H7 (cell line): ENCODE measurements around the gene PPP1R14B. TPM values are rescaled to one million over a fixed set of nuclear protein-coding genes. Genes with fewer than 3 reads are reported as not detected.
A peak's percentile ranks its signal among the peaks of the same experiment; 100 is the strongest.

Source experiments
- DNase-seq: peaks from one replicate; pipeline ENCODE4 v3.0.0; 2012
- H3K27me3 ChIP-seq: 2 replicates; pipeline ENCODE4 v1.6.0; 2011; ENCODE audit warnings: mild to moderate bottlenecking, low read length; ENCODE audit not compliant: control insufficient read depth, insufficient read depth
- H3K36me3 ChIP-seq: replicated peaks from 2 replicates; pipeline ENCODE4 v1.5.1; 2011; ENCODE audit warnings: low read length; ENCODE audit not compliant: control insufficient read depth, insufficient read depth
- H3K4me3 ChIP-seq: 2 replicates; pipeline ENCODE4 v1.5.1; 2011; ENCODE audit warnings: low read depth, mild to moderate bottlenecking, control low read depth, low read length, moderate library complexity; ENCODE audit not compliant: insufficient read depth
- total RNA-seq: library from RNA; depleted of rRNA; stranded (reverse); fragments of >200 nt; shearing (Covaris generic); gene quantifications from 2 replicates; pipeline ENCODE4 v1.2.3, GENCODE V29; 2014

PPP1R14B gene
- total RNA-seq, 1 experiment from 2014 or later: 540 TPM

DNA sequence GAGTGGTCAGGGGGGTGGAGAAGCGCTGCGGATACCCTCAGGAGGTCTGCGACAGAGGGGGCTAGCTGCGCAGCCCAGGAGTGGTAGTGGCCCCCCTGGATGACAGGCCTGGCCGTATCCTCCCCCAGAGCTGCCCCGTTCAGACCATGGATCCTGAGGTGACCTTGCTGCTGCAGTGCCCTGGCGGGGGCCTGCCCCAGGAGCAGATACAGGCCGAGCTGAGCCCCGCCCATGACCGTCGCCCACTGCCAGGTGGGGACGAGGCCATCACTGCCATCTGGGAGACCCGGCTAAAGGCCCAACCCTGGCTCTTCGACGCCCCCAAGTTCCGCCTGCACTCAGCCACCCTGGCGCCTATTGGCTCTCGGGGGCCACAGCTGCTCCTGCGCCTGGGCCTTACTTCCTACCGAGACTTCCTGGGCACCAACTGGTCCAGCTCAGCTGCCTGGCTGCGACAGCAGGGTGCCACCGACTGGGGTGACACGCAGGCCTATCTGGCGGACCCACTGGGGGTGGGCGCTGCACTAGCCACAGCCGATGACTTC, 20.2 kb downstream of the PPP1R14B start:
- Histone ChIP-seq H3K27me3 (no peaks in the 10 kb centered on the region; the same call in 1 of the 2 replicates), H3K4me3 (peak overlapping the region; percentile 81), H3K36me3 (no peaks in the 10 kb centered on the region; the same call in none of the 2 replicates)
- no peak for DNase-seq

DNA sequence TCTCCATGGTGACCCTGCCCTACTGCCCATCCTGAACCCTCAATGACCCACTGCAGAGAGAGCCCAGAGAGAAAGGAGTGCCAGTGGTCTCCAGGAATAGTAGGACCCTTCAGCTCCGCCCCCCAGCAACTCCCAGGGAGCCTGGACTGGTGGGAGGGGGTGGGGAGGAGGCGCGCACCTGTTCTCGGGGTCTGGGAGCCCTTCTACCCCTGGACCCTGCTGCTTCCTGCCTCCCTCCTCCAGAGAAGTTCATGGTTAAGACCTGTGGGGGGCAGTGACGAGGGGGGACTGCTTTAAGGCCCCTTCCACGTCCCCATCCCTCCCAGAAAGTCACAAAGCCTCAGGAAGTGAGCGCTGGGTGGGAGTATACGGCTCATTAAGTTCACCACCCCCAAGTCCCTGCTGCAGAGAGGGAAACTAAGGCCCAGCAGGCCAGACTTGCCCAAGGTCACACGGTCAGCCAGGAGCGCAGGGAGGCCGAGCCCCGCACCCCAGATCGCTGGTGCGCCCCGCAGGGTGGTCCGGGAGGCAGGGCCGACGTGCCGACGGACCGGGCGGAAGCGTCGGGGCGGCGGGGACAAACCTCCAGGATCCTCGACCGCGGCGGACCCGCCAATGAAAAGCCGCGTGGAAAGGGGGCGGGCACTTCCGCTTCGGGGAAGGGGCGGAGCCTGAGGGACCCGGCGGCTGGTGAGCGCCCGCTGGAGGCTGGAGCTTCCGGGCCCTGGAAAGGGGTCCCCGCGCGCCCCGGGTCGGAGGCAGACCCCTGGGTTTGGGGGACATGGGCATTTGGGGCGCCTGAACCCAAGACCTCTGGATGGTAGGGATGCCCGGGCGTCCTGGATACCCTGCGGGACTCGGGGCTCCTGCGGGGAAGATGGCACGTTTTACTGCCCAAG, 20.9 kb downstream of the PPP1R14B start, which contains the start of the genes NUDT22 and TRPT1:
TSS of gene NUDT22 (plus strand) at position 667 of the 899 bp plus-strand sequence. CDS start 379 bp downstream, outside the sequence.
TSS of gene TRPT1 (minus strand) at position 579 of the 899 bp plus-strand sequence. CDS start at position 253, 326 bp downstream.
- DNase-seq: peak; percentile 99
- H3K27me3 ChIP-seq: no peaks in the 10 kb centered on the region
- peak within 1 kb of the TSS; percentile 81 for H3K4me3 ChIP-seq
- H3K36me3 ChIP-seq: no peaks in the 10 kb centered on the region; the same call in none of the 2 replicates

DNA sequence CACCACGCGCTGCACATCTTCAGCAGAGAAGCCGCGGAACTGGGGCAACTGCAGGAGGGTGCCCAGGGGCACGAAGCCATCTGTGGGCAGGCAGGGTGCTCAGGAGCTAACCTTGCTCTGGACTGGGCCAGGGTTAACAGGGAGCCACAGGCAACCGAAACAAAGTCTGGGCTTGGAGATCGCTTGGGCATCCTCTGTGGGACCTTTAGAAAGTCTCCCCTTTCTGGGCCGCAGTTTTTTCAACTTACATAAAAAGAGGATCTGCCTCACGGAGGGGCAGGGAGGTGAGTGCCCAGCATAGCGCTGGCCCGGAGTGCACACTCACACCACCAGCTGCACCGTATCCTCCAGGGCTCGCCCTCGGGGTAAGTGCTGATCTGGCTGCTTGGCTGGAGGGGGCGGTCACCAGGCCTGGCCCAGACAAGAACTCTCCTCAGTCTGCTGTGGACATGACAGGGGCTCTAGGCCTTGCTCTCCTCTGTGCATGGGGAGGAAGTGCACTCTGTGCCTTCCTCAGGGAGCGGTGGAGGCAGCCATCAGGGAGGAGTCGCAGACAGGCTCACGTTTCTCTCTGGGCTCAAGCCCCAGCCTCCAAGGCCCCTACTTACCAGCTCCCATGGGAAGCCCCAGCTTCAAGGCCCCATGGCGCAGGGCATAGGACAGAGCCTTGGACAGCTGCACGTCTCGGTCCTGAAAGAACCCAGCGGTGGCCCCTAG, 21.7 kb downstream of the PPP1R14B start:
- no peaks in the 10 kb centered on the region; the same call in none of the 2 replicates for H3K36me3 ChIP-seq
- no peaks in the 10 kb centered on the region for H3K27me3 ChIP-seq
- peak overlapping the region; percentile 81 for H3K4me3 ChIP-seq
- peak; percentile 72 for DNase-seq

DNA sequence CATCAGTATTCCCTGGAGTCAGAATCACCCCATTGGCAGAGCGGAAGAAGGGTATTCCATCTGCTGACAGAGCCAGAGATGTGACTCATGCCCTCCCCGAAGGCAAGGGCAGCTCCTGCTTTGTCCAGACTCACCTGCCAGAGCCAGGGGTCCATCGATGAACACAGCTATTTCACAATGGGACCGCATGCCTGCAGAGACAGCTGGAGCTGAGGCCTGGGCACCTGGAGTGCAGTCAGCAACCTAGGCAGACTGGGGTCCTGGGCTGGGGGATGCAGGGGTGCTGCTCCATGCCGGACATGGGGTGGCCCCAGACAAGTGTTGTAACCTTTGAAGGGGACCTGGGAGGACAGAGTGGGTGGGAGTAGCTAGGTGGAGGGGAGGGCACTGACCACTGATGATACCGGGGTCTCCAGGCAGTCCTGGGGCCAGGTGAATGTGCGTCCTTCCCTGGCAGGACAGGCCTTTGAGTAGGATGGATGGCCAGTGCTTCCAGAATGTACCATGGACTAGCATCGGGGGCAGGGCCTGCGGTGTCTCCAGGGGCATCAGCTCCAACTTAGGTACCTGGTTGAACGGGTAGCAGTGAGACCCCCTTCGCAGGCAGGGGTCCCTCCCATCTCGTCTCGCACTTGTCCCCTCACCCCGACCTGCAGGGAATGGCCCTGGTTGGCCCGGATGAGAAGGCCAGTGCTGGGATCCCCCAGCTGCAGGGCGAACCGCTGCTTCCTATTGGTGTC, 22.4 kb downstream of the PPP1R14B start:
- Histone ChIP-seq H3K4me3 (no peak overlapping the region), H3K36me3 (no peaks in the 10 kb centered on the region; the same call in none of the 2 replicates), H3K27me3 (no peaks in the 10 kb centered on the region)
- peak; percentile 49 for DNase-seq

DNA sequence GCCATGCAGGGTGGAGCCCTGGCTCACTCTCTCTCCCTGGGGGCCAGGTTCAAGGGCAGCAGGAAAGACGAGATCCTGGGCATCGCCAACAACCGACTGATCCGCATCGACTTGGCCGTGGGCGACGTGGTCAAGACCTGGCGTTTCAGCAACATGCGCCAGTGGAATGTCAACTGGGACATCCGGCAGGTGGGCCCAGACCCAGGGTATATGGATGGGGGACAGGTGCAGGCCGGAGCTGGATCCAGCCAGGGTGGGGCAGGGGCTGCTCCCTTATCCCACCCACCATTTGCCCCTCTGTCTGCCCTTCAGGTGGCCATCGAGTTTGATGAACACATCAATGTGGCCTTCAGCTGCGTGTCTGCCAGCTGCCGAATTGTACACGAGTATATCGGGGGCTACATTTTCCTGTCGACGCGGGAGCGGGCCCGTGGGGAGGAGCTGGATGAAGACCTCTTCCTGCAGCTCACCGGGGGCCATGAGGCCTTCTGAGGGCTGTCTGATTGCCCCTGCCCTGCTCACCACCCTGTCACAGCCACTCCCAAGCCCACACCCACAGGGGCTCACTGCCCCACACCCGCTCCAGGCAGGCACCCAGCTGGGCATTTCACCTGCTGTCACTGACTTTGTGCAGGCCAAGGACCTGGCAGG, 23.6 kb downstream of the PPP1R14B start:
- no peak overlapping the region for H3K4me3 ChIP-seq
- H3K36me3 ChIP-seq: no peaks in the 10 kb centered on the region; the same call in none of the 2 replicates
- no peak for DNase-seq
- H3K27me3 ChIP-seq: no peaks in the 10 kb centered on the region

DNA sequence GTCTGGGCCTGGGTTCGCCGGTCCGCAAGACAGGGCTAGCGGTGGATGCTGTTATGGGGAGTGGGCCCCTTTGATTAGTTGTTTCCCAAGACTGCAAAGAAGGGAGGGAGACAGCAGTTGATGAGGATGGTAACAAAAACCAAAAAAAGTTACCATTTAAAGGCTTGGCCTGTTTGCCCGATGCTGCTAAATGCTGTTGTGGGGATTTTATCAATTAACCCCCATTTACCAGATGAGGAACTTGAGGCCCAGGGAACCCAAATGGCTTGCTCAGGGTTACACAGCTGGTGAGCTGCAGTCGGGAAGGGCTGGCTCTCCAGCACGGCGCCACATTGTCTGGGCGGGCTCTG, 24.1 kb downstream of the PPP1R14B start:
- H3K27me3 ChIP-seq: no peaks in the 10 kb centered on the region
- H3K36me3 ChIP-seq: no peaks in the 10 kb centered on the region; the same call in none of the 2 replicates

DNA sequence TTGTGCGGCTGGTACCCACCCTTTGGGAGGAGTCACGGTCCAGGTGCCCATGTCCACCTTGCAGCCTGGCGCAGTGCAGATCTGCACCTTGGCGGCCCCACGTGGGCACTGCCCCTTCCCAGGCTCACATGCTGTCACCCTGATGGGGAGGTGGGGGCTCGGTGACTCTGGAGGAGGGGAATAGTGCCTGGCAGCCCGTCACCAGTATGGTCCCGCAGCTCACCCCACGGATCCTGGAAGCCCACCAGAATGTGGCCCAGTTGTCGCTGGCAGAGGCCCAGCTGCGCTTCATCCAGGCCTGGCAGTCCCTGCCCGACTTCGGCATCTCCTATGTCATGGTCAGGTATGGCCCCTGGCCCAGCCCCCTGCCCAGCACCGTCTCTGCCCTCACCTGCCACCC, 25.9 kb downstream of the PPP1R14B start:
- no peak for DNase-seq
- H3K27me3 ChIP-seq: no peaks in the 10 kb centered on the region
- no peaks in the 10 kb centered on the region; the same call in none of the 2 replicates for H3K36me3 ChIP-seq
- H3K4me3 ChIP-seq: no peak overlapping the region

More for the DNA sequence above, 24.1 kb downstream of the PPP1R14B start:
- H3K4me3 ChIP-seq: no peak overlapping the region
- no peak for DNase-seq

DNA sequence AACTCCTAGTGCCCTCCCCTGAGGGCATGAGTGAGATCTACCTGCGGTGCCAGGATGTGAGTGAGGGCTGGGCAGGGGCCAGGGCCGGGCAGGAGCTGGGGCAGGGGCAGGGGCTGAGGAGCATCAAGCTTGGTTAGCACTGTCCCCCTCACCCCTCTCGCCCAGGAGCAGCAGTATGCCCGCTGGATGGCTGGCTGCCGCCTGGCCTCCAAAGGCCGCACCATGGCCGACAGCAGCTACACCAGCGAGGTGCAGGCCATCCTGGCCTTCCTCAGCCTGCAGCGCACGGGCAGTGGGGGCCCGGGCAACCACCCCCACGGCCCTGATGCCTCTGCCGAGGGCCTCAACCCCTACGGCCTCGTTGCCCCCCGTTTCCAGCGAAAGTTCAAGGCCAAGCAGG, 26.5 kb downstream of the PPP1R14B start:
- no peaks in the 10 kb centered on the region; the same call in none of the 2 replicates for H3K36me3 ChIP-seq
- DNase-seq: no peak
- no peak overlapping the region for H3K4me3 ChIP-seq
- H3K27me3 ChIP-seq: no peaks in the 10 kb centered on the region

DNA sequence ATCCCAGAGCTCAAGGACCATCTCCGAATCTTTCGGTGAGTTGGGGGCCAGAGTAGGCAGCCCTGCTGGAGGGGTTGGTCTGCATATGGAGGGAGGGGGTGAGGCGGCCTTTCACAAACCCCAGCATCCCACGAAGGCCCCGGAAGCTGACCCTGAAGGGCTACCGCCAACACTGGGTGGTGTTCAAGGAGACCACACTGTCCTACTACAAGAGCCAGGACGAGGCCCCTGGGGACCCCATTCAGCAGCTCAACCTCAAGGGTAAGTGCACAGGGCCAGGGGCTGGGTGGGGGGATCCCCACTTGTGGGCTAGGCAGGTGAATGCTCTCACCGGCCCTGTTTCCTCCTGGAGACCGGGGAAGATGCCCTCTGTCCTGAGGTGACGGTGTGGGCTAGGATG, 27.0 kb downstream of the PPP1R14B start:
- H3K4me3 ChIP-seq: no peak overlapping the region
- no peaks in the 10 kb centered on the region; the same call in none of the 2 replicates for H3K36me3 ChIP-seq
- H3K27me3 ChIP-seq: no peaks in the 10 kb centered on the region
- no peak for DNase-seq

DNA sequence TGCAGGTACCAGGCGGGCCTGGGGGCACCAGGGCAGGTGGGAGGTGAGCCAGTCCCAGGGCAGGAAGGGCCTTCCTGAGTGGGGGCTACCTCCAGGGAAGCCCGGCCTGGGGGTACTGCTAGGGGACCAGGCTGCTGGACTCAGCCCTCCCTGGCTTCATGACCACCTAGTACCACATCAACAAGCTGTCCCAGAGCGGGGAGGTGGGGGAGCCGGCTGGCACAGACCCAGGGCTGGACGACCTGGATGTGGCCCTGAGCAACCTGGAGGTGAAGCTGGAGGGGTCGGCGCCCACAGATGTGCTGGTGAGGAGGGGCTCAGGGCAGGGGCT, 27.4 kb downstream of the PPP1R14B start:
- no peak for DNase-seq
- Histone ChIP-seq H3K36me3 (no peaks in the 10 kb centered on the region; the same call in none of the 2 replicates), H3K4me3 (no peak overlapping the region), H3K27me3 (no peaks in the 10 kb centered on the region)

DNA sequence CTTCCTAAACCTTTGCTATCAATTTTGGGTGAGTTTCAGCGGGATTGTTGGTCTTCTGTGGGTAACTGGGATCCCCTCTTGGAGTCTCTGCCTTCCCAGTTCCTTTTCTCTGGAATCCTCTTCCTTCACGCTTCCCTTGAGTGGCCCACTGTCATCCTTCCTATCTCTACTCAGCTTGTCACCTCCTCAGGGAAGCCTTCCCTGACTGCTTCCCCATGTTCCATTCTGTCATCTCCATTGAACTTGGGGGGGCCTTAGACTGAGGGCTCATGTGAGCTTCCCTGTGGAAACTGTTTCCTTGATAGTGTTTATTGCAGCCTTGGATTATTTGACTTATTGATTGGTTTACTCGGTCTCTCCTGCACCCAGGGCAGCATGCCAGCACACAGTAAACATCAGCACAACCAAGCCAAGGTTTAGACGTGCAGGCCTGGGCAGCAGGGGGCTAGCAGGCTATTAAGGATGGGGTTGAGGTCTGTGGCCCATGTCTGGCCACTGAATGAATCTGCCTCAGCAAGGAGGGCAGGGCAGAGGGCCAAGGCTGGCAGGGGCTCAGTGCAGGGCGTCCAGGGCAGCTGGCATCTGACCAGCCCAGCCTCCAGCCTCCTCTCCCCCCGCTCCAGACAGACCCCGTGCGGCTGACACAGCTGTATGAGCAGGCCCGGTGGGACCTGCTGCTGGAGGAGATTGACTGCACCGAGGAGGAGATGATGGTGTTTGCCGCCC, 28.0 kb downstream of the PPP1R14B start:
- DNase-seq: no peak
- Histone ChIP-seq H3K4me3 (no peak overlapping the region), H3K27me3 (no peaks in the 10 kb centered on the region), H3K36me3 (no peaks in the 10 kb centered on the region; the same call in 1 of the 2 replicates)

DNA sequence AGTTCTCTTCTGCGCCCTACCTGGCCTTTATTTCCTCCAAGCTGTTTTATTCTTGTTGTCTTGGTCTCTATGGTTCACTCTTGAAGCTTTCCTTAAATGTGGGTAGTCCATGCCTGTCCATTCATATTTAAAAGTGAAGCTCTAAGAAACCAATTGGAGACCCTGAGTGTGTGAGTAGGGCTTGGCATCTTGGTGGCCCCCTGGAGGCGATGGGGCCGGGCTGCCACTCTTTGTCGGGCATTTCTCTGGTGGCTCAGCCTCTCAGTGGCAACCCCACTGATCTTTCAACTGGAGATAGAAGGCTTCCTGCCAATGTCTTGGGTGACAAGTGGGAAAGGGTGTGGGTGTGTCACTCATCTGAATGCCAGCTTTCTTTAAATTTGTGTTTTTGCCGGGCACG, 29.9 kb downstream of the PPP1R14B start:
- no peak overlapping the region for H3K4me3 ChIP-seq
- DNase-seq: peak; percentile 67
- H3K36me3 ChIP-seq: no peaks in the 10 kb centered on the region
- no peaks in the 10 kb centered on the region for H3K27me3 ChIP-seq

DNA sequence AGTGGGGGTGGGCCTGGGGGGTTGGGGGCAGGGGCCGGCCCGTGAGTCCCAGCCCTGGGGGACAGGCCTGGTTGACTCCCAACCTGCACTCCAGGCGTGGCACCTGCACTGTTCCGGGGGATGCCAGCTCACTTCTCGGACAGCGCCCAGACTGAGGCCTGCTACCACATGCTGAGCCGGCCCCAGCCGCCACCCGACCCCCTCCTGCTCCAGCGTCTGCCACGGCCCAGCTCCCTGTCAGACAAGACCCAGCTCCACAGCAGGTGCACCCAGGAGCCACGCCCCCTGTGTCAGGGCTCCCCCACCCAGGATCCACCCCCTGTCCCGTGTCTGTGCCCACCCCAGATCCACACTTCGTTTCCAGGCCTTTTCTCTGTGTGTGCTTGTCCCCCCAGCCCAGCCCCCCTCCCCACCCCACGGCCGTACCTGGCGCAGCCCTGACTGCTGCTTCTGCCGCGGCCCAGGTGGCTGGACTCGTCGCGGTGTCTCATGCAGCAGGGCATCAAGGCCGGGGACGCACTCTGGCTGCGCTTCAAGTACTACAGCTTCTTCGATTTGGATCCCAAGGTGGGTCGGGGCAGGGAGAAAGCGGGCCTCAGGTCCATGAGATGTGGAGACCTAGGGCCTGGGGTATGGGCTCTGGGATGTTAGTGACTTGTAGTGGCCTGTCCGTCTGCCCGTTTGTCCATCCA, 35.4 kb downstream of the PPP1R14B start:
- peak; percentile 59 for DNase-seq
- Histone ChIP-seq H3K36me3 (peaks cover under 1% of the 10 kb centered on the region), H3K27me3 (no peaks in the 10 kb centered on the region), H3K4me3 (no peak overlapping the region)
